A673 (cell line): ENCODE results near the gene FAM200C.

Experiments
- EZH2 ChIP-seq: fragments of 200-600 bp; sonication (generic); IDR thresholded peaks from 2 replicates; pipeline ENCODE4 v1.6.1; 2017; ENCODE audit warnings: borderline replicate concordance, low read depth, mild to moderate bottlenecking, mixed read lengths, antibody characterized with exemption, low read length; ENCODE audit not compliant: poor library complexity, severe bottlenecking
- TF ChIP-seq, protein P1 (sequence below): fragments of 300-800, 200-600 bp; sonication (generic); conservative IDR thresholded peaks from 2 replicates; pipeline ENCODE4 v1.5.1; 2017; ENCODE audit warnings: low read depth, mild to moderate bottlenecking, antibody characterized with exemption, low read length, moderate library complexity, mixed read lengths

DNA sequence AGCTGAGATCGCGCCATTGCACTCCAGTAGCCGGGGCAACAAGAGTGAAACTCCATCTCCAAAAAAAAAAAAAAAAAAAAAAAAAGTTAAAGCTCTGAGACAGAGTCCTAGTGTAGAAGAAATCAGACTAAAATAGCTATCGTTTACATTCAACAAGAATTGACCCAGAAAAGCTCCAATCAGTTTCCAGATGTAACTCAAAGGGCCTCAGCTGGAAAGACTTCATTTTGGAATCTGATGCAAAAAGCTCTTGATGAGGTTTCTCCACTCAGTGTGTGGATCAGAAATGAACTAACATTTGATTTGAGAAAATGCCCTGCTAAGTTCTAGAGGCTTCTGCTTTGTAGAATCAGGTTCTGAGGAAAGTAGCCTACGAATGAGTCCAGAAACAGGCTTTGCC lies 22.2 kb downstream of the FAM200C start:
- TF ChIP-seq, protein P1, sequence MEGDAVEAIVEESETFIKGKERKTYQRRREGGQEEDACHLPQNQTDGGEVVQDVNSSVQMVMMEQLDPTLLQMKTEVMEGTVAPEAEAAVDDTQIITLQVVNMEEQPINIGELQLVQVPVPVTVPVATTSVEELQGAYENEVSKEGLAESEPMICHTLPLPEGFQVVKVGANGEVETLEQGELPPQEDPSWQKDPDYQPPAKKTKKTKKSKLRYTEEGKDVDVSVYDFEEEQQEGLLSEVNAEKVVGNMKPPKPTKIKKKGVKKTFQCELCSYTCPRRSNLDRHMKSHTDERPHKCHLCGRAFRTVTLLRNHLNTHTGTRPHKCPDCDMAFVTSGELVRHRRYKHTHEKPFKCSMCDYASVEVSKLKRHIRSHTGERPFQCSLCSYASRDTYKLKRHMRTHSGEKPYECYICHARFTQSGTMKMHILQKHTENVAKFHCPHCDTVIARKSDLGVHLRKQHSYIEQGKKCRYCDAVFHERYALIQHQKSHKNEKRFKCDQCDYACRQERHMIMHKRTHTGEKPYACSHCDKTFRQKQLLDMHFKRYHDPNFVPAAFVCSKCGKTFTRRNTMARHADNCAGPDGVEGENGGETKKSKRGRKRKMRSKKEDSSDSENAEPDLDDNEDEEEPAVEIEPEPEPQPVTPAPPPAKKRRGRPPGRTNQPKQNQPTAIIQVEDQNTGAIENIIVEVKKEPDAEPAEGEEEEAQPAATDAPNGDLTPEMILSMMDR, result no peak
- TF ChIP-seq EZH2, result no peak
